Stimulated activated CD8-positive, alpha-beta memory T cell treated with anti-CD3 and anti-CD28 coated beads, Interleukin-4, amount 100 ng/mL, for 4 hours (primary cell): ENCODE results near the gene OSER1.
A peak's percentile ranks its signal among the peaks of the same experiment; 100 is the strongest.

Experiments used
- DNase-seq, 2 donors: peaks; one replicate each; pipeline ENCODE4 v3.0.0-alpha.2; 2020; ENCODE audit warnings: low read depth in 2 of 2, low spot score in 1 of 2

OSER1 gene

DNA sequence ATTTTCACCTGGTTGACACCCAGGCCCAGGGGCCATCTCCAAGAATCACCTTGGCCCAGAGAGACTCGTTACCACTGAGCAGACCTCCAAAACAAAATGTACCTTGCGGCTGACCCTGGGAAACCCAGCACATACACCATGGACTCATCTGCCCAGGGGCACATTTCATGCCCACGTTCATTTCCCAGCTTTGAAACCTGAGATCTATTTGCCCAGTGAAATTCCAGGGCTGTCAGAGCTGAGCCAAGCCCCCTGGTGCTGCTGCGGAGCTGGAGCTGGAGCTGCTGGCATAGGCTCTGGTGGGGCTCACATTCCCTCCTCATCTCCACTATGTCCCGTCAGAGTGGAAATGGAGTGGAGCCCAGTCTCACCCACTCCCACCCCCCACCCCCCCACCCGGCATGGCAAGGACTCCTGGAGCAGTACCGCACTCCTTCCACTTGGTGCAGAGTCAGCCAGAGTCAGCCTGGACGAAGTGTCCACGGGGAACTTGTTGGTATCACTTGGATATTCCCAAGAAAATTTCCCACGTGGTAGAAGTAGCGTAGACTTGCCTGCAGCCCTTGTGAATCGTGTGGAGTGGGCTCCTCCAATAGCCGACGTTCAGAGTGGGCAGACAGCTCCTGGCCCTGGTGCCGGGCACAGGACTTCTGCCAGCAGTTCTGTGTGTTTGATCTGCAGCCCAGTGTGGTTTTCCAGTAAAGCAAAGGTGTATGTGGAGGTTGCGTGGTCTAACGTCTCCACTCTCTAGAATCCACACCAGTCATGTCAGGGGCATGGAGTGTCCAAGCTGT is 18.1 kb upstream of the OSER1 start:
- no peak for DNase-seq

DNA sequence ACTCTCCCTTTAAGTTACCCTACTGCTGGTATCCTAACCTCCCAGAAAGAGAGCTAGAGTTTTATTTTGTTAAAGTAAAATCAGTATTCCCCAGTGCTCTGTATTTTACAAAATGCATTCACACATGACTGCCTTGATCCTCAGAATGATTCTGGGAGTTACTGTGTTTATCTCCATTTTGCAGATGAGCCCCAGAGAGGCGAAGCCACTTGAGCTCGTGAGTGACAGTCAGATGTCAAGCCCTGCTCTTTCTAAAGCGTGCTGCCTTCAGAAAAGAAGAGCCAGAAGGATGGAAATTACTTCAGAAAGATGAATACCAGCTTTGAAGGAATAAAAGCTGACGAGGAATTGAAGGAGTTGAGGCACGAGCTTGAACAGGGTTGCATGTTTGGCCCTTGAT is 14.1 kb upstream of the OSER1 start:
- DNase-seq, result no peak

DNA sequence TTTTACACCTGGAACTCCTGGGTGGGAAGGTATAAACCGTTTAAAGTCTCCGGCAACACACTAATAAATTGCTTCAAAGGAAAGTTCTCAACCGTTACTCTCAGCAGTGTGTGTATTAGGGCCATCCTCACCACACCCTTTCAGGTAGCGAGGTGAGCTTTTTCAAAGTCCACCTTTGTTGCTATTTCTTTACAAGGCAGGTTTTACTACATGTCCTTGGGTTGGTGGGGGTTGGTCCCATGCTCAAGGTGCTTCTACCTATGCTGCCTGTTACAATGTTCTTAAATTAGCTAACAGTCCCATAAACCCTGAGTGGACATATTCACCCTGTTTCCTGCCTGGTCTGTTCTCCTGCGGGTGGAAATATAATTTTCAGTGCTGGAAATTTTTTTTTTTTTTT is 13.2 kb upstream of the OSER1 start:
- DNase-seq, result no peak

DNA sequence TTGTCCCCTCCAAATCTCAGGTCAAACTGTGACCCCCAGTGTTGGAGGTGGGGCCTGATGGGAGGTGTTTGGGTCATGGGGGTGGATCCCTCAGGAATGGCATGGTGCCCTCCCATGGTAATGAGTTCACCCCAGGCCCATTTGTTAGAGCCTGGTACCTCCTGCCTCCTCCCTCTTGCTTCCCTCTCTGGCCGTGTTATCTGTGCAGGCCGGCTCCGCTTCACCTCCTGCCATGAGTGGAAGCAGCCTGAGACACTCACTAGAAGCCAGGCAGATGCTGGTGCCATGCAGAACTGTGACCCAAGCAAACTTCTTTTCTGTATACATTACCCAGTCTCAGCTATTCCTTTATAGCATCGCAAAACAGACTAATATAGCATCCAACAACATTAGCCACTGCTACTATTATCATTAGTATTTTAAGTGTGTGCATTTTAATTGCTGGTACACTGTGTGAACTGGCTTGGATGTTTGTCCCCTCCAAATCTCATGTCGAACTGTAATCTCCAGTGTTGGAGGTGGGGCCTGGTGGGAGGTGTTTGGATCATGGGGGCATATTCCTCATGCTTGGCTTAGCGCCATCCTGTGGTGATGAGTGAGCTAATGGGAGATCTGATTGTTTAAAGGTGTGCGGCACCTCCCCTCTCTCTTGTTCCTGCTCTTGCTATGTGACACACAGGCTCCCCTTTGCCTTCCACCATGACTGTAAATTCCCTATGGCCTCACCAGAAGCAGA is 12.2 kb upstream of the OSER1 start:
- no peak for DNase-seq

DNA sequence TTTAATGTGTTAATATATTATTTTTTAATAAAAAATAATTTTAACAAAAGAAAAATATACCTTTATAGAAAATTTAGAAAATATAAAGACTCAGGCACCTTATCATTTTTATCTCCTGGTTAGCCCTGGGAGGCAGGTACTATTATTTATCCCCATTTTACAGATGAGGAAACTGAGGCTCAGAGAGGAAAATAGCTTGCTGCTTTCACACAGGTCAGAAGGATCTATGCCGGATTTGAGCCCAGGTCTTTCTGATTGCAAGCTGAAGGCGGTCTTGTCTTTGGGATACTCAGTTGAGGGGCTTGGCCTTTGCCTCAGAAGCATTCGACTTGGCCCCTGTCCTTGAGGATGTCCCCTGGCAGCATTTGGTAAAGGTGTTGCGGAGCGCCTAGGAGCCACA is 11.5 kb upstream of the OSER1 start:
- no peak for DNase-seq

DNA sequence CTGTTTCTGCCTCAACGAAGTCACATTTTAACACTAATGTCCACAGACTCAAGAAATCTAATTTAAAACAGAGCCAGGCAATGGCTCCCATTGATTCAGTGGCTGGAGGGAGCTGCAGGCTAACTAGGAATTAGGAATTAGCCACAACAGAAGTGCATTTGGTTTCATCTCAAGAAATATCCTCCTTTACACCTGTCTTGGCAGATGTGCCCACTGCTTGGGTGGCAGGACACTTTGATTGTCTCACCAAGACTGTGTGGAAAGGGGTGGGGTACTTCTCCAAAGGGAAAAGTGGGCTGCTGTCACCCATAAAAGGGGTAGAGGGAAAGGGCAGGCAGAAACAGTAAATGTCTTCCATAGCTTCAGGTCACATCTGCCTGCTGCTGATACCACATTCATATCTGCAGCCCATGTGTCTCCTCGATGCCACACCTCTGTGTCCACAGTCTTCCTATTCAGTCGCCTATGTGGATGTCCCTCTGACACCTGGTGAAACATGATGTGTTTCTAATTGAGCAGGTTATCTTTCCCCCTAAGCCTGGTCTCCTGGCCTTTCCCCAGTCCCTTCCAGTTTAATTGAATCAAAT is 10.9 kb upstream of the OSER1 start:
- no peak for DNase-seq

DNA sequence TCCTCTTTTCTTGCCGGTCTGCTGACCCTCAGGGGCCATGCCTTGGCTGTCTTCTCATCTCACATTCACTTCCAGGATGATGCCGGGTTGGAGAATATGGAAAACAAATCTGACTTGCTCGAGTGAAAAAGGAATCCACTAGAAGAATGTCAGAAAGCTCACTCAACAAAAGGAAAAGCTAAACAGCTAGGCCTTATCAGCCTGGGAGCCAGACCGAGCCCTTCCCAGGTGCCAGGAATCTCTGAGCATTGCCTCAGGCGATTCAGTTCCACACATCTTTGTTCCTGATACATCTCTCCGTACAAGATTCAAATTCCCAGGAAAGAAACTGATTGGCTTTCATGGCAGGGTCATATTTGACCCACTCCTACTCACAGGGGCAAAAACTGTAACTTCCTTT is 9.2 kb upstream of the OSER1 start:
- no peak for DNase-seq

DNA sequence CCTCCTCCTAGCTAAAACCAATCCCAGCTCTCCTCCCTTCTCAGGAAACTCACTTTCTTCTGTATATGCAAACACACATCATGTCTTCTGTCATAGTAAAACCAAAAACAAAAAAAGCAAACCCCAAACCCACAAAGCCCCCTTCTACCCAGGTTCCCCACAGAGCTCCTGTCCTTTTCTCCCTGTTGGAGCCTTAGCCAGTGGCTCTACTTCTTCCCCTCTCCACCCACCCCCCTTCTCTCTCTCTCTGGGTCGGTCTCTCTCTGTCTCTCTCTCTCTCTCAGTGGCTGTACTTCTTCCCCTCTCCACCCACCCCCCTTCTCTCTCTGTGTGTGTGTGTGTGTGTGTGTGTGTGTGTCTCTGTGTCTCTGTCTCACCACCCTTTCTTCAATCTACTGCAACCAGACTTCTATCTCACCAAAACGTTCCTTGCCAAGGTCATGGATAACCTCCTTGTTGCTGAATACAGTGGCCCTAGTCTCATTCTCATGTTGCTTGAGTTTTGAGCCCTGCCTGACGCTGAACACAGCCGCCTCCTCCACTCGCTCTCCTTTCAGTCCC is 8.7 kb upstream of the OSER1 start:
- no peak for DNase-seq

DNA sequence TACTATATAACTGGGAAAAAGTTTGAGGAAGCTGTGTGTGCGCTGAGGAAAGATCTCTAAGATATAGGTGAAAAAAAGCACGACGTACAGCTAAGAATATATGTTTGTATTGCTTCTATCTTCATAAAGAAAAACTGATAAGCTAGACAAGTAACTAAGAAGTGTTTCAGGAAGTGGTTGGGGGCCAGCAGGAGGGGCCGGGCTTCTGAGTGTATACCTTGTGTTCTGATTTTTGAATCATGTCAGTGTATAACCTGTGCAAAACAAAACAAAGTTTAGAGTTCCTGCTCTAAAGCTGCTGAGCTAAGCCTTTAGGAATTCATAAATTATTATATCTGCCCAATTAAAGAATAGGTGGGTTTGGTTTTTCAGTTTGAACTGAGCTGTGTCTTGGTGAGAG is 7.9 kb upstream of the OSER1 start:
- no peak for DNase-seq

DNA sequence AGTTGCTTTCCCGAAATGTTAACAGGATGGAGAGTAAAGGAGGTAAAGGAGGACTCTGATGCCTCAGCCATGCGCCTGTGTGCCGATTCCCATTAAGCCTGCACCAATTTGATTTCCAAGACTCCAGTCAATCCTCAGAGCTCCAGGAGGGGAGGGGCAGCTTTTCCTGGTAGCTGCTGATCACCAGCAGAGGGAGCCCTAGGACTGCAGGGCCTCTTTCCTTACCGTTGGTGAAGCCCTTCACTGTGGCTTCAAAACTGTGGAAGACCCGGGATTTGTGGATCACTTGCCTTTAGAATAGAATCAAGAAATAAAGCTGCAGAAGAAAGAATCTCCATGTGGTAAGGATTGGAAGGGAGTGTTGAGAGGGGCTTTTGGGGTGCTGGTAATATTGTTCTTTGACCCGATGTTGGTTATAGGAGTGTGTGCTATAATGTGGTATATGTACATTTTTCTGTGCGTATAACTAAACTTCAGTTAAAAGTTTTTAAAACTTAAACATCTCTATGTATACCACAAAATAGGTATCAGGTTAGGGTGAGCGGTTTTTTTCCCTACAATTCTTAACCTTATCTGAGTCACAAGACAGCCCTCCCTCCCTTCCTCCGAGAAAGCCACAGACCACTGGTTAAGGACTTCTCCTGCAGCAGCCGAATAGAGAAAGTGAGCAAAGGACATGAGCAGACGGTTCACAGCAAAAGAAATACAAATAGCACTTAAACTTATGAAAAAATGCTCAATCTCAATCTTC is 6.9 kb upstream of the OSER1 start:
- peak; percentile 19 to 24 for DNase-seq

DNA sequence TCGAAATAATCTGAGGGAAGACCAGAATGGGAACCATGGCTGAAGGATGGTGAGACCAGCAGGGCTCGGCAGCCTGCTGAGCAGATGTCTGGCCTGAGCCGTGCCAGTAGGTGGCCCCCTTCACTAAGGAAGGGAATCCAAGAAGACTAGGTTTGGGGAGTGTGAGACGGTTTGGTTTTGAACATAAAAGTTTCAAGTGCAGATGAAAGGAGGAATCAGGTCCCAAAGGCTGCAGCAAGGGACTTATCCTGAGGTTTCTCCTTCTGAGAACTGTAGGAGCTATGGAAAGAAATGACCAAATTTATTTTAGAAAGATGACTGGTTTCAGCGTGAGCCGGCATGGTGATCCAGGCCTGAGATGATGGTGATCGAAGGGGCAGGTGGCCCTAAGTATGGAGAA is 4.6 kb upstream of the OSER1 start:
- DNase-seq, result peak; percentile 34 to 54

DNA sequence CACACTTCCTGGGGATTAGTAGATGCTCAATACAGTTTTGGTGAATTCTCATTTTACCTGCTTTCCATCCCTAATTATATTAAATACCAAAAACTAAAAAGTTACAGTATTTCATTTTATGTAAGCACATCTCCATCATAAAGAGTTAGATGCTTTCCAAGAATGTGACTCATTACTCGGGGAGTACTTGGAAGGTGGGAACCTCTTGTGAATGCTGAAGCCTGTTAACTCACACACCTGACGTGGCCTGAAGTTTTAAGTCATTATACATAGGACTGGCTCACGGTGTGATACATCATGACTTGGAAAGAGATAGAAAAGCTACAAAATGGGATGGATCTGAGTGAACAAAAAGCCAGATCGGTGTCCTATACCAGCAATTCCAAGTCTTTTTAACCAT is 2.2 kb upstream of the OSER1 start:
- no peak for DNase-seq

DNA sequence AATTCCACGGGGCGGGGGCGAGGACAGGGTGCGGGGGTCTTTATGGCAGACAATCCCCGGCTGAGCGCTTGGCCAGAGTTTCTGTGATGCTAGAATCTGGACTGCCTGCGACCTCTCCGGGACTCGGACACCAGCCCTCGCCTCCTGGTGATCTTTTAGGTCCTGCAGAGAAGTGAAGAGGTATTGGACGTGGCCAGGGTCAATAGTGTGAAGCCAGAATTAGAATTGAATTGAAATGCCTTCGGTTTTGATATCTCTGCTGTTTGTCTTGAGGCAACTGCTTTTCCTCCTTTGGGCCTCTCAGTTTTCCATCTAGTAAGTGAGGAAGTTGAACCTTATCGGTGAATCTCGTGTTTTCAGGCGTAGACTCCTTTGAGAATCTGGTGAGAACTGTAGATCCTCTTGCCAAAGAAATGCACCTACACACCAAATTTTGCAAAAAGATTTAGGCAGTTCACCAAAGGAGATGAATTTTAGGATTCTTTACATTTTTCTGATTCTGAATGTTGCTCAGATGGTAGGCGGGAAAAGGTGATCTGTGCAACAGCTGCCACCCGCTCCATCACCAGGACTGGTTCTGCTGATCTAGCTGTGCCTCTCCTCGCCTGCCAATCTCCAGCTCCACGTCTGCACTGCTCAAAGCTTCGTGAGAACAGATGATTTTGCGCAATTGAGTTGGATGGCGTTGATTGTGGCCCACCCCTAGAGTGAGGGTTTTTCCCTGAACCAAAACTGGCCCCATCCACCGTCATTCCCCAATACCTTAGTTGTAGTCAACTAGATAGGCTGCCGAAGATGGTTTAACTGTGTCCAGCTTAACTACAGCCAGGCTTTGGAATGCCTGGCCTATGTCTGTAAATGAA is 837 bp upstream of the OSER1 start:
- DNase-seq, result no peak

DNA sequence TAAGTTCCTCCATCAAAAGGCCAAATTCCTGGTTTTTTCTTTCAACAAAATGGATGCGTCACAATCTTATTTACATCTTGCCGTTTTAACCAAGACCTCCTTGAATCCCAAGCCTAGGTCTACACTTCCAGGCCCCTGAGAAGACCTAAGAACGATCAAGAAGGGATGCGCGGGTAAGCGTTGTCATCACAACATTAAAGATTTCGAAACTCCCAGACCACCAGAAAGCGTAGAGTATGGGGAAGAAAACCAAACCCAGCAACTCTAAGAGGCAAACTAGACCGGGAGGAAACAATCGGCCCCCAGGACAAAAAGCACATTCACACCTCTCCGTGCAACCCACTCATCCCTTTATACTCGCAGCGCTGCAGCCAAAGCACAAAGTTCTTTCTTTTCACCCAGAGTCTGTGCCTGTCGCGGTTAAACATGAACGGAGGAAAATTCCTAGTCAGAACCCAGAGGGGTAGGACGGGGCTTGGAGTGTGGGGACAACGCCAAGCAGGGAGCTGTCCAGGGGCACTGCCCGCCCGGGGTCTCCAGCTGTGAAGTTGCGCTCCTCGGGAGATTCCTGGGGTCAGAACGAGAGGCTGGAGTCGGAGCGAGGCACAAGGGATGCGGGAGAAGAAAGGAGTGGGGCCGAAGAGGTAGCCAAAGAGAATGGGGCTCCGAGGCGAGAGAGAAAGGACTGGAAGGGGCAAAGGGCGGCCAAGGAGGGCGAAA is 725 bp downstream of the OSER1 start:
- no peak for DNase-seq

DNA sequence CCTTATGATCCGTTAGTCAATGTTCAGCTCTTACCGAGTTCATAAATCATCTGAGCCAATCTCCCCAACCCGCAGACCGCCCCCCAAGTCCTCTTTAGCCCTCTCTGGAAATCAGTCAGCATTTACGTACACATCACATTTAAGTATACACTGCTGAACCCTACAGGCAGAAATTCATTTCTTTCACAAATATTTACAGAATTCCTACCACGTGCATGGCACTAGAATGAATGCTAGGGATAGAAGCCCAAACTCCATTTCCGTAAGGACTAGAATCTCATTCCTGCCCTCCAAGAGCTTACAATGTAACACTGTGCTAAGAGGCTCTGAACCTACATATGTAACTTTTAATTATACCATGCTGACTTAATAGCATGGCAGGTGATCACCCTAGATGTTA is 1.8 kb downstream of the OSER1 start:
- no peak for DNase-seq

DNA sequence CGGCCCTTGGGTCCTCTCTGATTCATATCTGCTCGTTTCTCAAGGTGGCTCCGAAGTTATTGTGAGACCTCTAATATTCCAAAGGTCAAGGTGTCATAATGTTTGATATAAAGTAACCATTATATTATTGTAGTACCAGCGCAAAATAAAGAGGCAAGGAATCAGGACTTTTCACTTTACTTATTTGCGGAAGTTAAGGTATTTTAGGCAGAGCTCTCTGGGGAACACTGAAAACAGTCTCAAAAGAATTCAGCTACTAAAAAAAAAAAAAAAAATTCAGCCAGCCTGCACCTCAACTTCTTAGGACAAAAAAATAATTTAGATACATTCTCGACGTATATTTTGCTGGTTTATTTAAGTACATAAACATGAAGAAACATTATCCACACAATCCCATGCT is 2.4 kb downstream of the OSER1 start:
- DNase-seq, result no peak

DNA sequence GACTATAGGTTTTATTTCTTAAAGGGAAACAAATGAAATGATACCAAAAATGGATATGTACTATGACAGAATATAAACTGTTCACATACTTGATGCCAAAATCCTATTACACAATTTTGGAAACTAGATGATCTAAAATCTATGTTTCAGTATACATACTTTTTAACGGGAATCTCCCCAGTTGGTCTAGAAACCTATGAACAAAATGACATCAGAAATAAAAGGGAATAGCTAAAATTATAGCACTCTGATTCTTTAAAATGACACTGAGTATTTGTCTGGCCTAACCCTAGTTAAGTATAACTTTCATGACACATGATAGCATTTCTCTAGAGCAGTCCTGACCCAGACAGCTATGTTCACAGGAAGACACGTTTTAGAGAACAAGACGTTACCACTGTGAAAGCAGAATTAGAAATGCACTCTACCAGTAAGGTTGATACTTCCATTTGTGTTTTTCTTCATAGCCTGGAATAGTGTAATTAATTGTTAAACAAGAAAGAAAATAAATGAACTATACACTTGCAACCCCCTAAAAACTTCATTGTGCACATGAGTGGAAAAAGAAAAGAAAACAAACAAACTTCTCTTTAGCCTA is 3.3 kb downstream of the OSER1 start:
- no peak for DNase-seq

DNA sequence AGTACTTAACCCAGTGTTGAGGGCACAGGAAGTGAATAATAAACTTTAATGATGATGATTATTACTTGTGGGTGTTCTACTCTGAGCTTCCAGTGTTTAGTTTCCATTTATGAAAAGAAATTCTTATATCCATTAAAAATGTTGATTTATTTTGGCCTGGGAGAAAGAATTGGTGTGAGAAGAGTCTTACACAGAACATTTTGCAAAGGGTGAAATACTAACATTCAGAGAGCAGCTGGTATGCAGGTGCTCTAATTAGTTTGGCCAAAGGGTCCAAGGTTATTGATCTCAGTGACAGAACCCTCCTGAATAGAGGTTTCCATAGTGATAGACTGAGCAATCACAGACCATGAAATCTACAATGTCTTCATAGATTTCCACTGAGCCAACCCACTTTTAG is 4.4 kb downstream of the OSER1 start:
- DNase-seq, result no peak

DNA sequence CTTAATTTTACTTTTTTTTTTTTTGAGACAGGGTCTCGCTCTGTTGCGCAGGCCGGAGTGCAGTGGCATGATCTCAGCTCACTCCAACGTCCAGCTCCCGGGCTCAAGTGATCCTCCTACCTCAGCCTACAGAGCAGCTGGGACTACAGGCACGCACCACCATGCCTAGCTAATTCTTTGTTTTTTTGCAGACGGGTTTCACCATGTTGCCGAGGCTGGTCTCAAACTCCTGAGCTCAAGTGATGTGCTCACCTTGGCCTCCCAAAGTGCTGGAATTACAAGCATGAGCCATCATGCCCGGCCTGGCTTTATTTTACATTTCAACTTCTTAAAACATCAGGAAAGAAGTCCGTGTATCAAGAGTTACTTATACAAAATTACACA is 5.7 kb downstream of the OSER1 start:
- DNase-seq, result no peak
